HEK293 (cell line): ENCODE results near the gene PAPSS2.

Experiments
- CTCF ChIA-PET: fragments of 350-600 bp; formaldehyde crosslinking; extraction: SDS; loops from one replicate; lab custom pipeline; 2021; ENCODE audit warnings: antibody characterized with exemption; lab: Yijun Ruan, JAX
- POLR2A ChIA-PET: fragments of 300-600 bp; formaldehyde crosslinking; extraction: SDS; loops from one replicate; lab custom pipeline; 2020; ENCODE audit warnings: antibody characterized with exemption, inconsistent platforms; lab: Yijun Ruan, JAX
- H3K27ac ChIP-seq: fragments of 200-500 bp; sonication (Bioruptor generic); 2 replicates; pipeline ENCODE4 v1.5.1; 2014; ENCODE audit warnings: low read depth, low read length, control low read depth, inconsistent platforms; ENCODE audit errors: extremely low read depth
- H3K36me3 ChIP-seq, 2 experiments: fragments of 200-500 bp in 1 of 2; sonication (Bioruptor generic) in 1 of 2; 1 replicate in 1 of 2; 2 replicates in 1 of 2; pipeline ENCODE4 v1.5.1; 2014 to 2017; ENCODE audit warnings: inconsistent platforms in 2 of 2, low read length in 2 of 2; ENCODE audit not compliant: control insufficient read depth in 2 of 2, insufficient read depth in 1 of 2
- H3K4me1 ChIP-seq: fragments of 200-500 bp; sonication (Bioruptor generic); 2 replicates; pipeline ENCODE4 v1.5.1; 2014; ENCODE audit warnings: mild to moderate bottlenecking, low read length, inconsistent platforms; ENCODE audit not compliant: control insufficient read depth, insufficient read depth
- H3K4me3 ChIP-seq: 2 replicates; pipeline ENCODE4 v1.5.1; 2011; ENCODE audit warnings: low read depth, mild to moderate bottlenecking, control low read depth, low read length, moderate library complexity
- H3K9me3 ChIP-seq: fragments of 200-500 bp; sonication (Bioruptor generic); 2 replicates; pipeline ENCODE4 v1.5.1; 2014; ENCODE audit warnings: low read depth, low read length, inconsistent platforms; ENCODE audit not compliant: control insufficient read depth, insufficient read depth
- TRIM28 ChIP-seq: IDR thresholded peaks from 2 replicates; pipeline ENCODE4 v1.6.1; 2011; ENCODE audit warnings: low read length, control low read depth, borderline replicate concordance
- ZNF214 ChIP-seq: fragments of 450-650 bp; formaldehyde crosslinking; IDR thresholded peaks from 2 replicates; pipeline ENCODE4 v1.5.1; 2017; ENCODE audit warnings: missing biosample characterization, mild to moderate bottlenecking, missing genetic modification characterization, borderline replicate concordance
- ZNF274 ChIP-seq, 2 experiments: fragments of 200-500 bp in 1 of 2; fragments of 450-650 bp in 1 of 2; sonication (Bioruptor generic) in 1 of 2; formaldehyde crosslinking in 1 of 2; IDR thresholded peaks; 2 replicates each; pipeline versions ENCODE4 v1.5.1 to v1.6.1; 2014 to 2016; ENCODE audit warnings: borderline replicate concordance in 1 of 2, inconsistent platforms in 1 of 2, low read length in 1 of 2, missing biosample characterization in 1 of 2, missing genetic modification characterization in 1 of 2
- ZNF362 ChIP-seq: fragments of 450-650 bp; formaldehyde crosslinking; IDR thresholded peaks from 2 replicates; pipeline ENCODE4 v1.5.1; 2016; ENCODE audit warnings: missing biosample characterization, missing genetic modification characterization
- ZNF449 ChIP-seq: fragments of 450-650 bp; formaldehyde crosslinking; IDR thresholded peaks from 2 replicates; pipeline ENCODE4 v1.5.1; 2017; ENCODE audit warnings: missing biosample characterization, mild to moderate bottlenecking, missing genetic modification characterization, moderate library complexity
- ZNF48 ChIP-seq: fragments of 450-650 bp; formaldehyde crosslinking; IDR thresholded peaks from 2 replicates; pipeline ENCODE4 v1.5.1; 2016; ENCODE audit warnings: missing biosample characterization, missing genetic modification characterization
- ZNF623 ChIP-seq: fragments of 450-650 bp; formaldehyde crosslinking; IDR thresholded peaks from 2 replicates; pipeline ENCODE4 v1.5.1; 2016; ENCODE audit warnings: missing biosample characterization, missing genetic modification characterization
- ZNF624 ChIP-seq: fragments of 450-650 bp; formaldehyde crosslinking; IDR thresholded peaks from 2 replicates; pipeline ENCODE4 v1.5.1; 2017; ENCODE audit warnings: missing biosample characterization, missing genetic modification characterization
- ZXDB ChIP-seq: fragments of 450-650 bp; formaldehyde crosslinking; IDR thresholded peaks from 2 replicates; pipeline ENCODE4 v1.5.1; 2016; ENCODE audit warnings: missing biosample characterization, missing genetic modification characterization
- TF ChIP-seq, protein P1 (sequence below): fragments of 450-650 bp; formaldehyde crosslinking; IDR thresholded peaks from 2 replicates; pipeline ENCODE4 v1.5.1; 2016; ENCODE audit warnings: missing biosample characterization, missing genetic modification characterization
- TF ChIP-seq, protein P2 (sequence below): fragments of 450-650 bp; formaldehyde crosslinking; IDR thresholded peaks from 2 replicates; pipeline ENCODE4 v1.5.1; 2016; ENCODE audit warnings: missing biosample characterization, missing genetic modification characterization, borderline replicate concordance

The PAPSS2 gene

GRCh38 chr10:87683356-87683755 lies 23.7 kb downstream of the PAPSS2 start:
- H3K4me1 ChIP-seq, result no peaks in the 10 kb centered on the region
- H3K36me3 ChIP-seq, result no peaks in the 10 kb centered on the region
- no peak overlapping the region for H3K4me3 ChIP-seq
- H3K9me3 ChIP-seq, result no peaks in the 10 kb centered on the region
- TF ChIP-seq ZXDB (tag by site-specific recombination) (no peak), ZNF48 (tag by site-specific recombination) (no peak)
- ChIA-PET POLR2A (no interaction called here), CTCF (interaction anchor here (0.6 to 1.0 kb wide), 4 partner anchors 11 to 149 kb away, joined by 3 to 4 read pairs (median 3); no protein-coding TSS in a partner anchor)
- H3K27ac ChIP-seq, result no peak overlapping the region

DNA sequence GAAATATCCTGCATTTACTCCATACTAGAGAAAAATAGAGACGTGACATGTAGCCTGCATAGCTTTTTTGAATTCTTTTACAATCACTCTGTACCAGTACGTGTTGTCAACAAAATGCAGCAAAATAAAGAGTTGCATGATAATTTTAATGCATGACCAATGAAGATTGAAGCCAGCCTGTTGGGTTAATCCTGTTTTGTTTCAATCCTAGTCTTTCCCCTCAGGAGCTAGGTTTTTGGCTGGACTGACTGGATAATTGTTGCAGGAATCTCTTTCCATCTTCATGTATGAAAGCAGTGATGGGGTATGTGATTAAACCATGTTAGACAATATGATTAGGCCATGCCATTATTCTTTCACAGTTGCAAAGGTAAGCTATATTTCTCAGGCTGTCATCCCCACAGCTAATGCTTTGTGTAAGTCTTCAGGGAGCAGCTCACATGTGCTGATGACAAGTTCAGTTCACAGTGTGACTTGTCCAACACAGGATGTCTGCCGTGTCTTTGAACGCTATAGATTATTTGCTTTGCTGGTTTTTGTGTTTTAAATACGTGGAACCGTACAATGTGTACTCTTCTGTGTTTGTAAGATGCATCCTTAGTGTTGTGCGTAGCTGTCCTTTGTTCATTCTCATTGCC lies 24.4 kb downstream of the PAPSS2 start:
- CTCF ChIA-PET, result interaction anchor here (0.5 kb wide), 1 partner anchor 113 kb away, joined by 3 read pairs; no protein-coding TSS in a partner anchor
- TF ChIP-seq ZNF623 (tag by site-specific recombination), result no peak
- TF ChIP-seq ZNF624 (tag by site-specific recombination), result no peak
- TF ChIP-seq ZNF362 (tag by site-specific recombination), result no peak
- no peak for TF ChIP-seq ZNF274 (IDR thresholded peaks at IDR 0.05; ENCODE audit: low read length)
- TF ChIP-seq ZNF274 (tag by site-specific recombination; IDR thresholded peaks at IDR 0.05; ENCODE audit: borderline replicate concordance), result no peak
- TF ChIP-seq ZNF48 (tag by site-specific recombination), result no peak
- TF ChIP-seq, protein P1, sequence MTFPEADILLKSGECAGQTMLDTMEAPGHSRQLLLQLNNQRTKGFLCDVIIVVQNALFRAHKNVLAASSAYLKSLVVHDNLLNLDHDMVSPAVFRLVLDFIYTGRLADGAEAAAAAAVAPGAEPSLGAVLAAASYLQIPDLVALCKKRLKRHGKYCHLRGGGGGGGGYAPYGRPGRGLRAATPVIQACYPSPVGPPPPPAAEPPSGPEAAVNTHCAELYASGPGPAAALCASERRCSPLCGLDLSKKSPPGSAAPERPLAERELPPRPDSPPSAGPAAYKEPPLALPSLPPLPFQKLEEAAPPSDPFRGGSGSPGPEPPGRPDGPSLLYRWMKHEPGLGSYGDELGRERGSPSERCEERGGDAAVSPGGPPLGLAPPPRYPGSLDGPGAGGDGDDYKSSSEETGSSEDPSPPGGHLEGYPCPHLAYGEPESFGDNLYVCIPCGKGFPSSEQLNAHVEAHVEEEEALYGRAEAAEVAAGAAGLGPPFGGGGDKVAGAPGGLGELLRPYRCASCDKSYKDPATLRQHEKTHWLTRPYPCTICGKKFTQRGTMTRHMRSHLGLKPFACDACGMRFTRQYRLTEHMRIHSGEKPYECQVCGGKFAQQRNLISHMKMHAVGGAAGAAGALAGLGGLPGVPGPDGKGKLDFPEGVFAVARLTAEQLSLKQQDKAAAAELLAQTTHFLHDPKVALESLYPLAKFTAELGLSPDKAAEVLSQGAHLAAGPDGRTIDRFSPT (tag by site-specific recombination), result no peak
- TF ChIP-seq, protein P2, sequence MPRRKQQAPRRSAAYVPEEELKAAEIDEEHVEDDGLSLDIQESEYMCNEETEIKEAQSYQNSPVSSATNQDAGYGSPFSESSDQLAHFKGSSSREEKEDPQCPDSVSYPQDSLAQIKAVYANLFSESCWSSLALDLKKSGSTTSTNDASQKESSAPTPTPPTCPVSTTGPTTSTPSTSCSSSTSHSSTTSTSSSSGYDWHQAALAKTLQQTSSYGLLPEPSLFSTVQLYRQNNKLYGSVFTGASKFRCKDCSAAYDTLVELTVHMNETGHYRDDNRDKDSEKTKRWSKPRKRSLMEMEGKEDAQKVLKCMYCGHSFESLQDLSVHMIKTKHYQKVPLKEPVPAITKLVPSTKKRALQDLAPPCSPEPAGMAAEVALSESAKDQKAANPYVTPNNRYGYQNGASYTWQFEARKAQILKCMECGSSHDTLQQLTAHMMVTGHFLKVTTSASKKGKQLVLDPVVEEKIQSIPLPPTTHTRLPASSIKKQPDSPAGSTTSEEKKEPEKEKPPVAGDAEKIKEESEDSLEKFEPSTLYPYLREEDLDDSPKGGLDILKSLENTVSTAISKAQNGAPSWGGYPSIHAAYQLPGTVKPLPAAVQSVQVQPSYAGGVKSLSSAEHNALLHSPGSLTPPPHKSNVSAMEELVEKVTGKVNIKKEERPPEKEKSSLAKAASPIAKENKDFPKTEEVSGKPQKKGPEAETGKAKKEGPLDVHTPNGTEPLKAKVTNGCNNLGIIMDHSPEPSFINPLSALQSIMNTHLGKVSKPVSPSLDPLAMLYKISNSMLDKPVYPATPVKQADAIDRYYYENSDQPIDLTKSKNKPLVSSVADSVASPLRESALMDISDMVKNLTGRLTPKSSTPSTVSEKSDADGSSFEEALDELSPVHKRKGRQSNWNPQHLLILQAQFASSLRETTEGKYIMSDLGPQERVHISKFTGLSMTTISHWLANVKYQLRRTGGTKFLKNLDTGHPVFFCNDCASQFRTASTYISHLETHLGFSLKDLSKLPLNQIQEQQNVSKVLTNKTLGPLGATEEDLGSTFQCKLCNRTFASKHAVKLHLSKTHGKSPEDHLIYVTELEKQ (tag by site-specific recombination), result no peak
- no peak for TF ChIP-seq TRIM28
- no peak for TF ChIP-seq ZNF214
- no peak for TF ChIP-seq ZNF449 (tag by site-specific recombination)
- TF ChIP-seq, all 188 proteins: peak for 0
- H3K4me3 ChIP-seq, result no peak overlapping the region
- H3K4me1 ChIP-seq, result no peaks in the 10 kb centered on the region
- no peak overlapping the region for H3K27ac ChIP-seq
- H3K36me3 ChIP-seq, result no peaks in the 10 kb centered on the region
- H3K9me3 ChIP-seq, result no peaks in the 10 kb centered on the region
- POLR2A ChIA-PET, result no interaction called here
